ENCODE data around the gene SMAP1.

SMAP1 gene

DNA sequence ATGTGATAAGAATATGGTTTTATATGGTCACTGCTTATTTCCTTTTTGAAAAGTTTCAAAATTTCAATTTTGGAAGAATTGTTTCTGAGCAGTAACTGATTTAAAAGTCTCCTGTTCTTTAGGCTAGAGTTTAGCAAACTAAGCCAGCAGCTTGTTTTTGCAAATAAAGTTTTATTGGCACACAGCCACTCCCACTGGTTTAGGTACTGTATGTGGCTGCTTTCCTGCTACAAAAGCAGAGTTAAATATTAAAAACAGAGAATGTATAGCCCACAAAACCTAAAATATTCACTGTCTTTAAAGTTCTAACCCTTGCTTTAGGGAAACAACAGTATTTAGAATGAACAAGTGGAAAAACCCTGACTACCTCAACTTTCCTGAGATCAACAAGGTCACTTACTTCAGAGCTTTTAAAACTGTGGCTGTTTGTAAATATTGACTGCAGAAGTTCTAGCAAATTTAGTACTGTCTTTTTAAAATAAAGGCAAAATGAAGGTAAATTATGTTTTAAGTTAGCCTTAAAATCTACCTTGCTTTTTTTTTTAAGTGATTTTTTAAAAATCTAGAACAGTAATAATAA is 185.1 kb downstream of the SMAP1 start:
- H3K27ac ChIP-seq = no peak overlapping the region
- TF ChIP-seq ZFX (IDR thresholded peaks at IDR 0.05; ENCODE audit: borderline replicate concordance) = no peak
- no peak for TF ChIP-seq CTCF (IDR thresholded peaks at IDR 0.05)

DNA sequence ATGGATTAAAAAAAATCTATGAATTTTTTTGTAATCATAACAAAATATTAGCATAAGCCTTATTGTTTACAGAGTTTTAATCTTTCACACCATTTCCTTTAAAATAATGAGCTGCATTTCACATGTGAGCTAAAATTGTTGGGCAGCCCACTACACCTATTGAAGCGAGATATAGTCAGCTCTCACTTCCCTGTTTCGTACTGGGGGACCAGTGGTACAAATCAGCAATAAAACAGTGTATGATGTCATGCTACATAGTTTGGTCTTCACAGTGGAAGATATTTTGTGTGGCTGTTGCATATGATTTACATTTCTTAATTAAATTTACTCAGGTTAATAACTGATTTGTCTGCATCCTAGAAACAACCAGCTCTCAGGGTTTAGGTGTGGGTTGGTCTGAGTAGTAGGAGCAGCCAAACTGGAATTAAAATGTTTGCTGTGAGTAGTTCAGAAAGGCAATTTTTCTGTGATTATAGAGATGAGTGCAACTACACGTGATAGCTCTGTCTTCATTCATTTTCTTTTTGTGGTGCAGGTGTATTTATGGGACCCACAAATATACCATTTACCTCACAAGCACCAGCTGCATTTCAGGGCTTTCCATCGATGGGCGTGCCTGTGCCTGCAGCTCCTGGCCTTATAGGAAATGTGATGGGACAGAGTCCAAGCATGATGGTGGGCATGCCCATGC is 189.8 kb downstream of the SMAP1 start:
- no peak overlapping the region for H3K27ac ChIP-seq
- TF ChIP-seq CTCF (IDR thresholded peaks at IDR 0.05) (no peak), ZFX (IDR thresholded peaks at IDR 0.05; ENCODE audit: borderline replicate concordance) (no peak)

- TF ChIP-seq CTCF (IDR thresholded peaks at IDR 0.05) (no peak), ZFX (IDR thresholded peaks at IDR 0.05; ENCODE audit: borderline replicate concordance) (no peak)
Observed at GRCh38 chr6:70860045-70860444, 192.4 kb downstream of the SMAP1 start.

GRCh38 chr6:70860920-70861319 is 193.2 kb downstream of the SMAP1 start:
- TF ChIP-seq ZFX (IDR thresholded peaks at IDR 0.05; ENCODE audit: borderline replicate concordance) (no peak), CTCF (IDR thresholded peaks at IDR 0.05) (no peak)
- no peak overlapping the region for H3K27ac ChIP-seq

More at GRCh38 chr6:70860045-70860444, 192.4 kb downstream of the SMAP1 start:
- H3K27ac ChIP-seq = no peak overlapping the region

DNA sequence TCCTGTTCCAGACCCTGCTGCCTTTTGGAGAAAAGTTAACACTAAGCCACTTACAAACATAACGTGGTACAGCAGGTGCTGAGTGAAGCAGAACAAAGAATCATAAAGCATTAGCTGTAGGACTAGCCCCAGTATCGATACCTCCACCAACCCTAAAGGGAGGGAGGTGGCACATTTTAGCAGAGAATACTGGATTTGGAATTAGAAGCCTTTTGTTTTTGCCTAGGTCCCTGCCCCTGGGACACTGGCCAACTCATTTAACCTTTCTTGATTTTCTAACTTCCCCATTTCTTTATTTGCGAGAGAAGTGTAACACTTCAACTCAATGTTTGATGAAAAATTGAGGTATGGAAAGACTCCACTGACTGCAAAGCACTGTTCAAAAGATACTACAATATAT is 195.7 kb downstream of the SMAP1 start:
- TF ChIP-seq CTCF (IDR thresholded peaks at IDR 0.05) = no peak
- no peak for TF ChIP-seq ZFX (IDR thresholded peaks at IDR 0.05; ENCODE audit: borderline replicate concordance)
- no peak overlapping the region for H3K27ac ChIP-seq

- H3K27ac ChIP-seq = no peak overlapping the region
- TF ChIP-seq CTCF (IDR thresholded peaks at IDR 0.05) (no peak), ZFX (IDR thresholded peaks at IDR 0.05; ENCODE audit: borderline replicate concordance) (no peak)
Observed at GRCh38 chr6:70864401-70864800, 196.7 kb downstream of the SMAP1 start.

GRCh38 chr6:70872469-70872868 is 204.8 kb downstream of the SMAP1 start:
- no peak overlapping the region for H3K27ac ChIP-seq
- TF ChIP-seq ZFX (IDR thresholded peaks at IDR 0.05; ENCODE audit: borderline replicate concordance) = no peak
- TF ChIP-seq CTCF (IDR thresholded peaks at IDR 0.05) = no peak
